Measurements from ENCODE around the gene FAM83F.

- TF ChIP-seq EZH2 (IDR thresholded peaks at IDR 0.05; ENCODE audit: low read depth) (no peak), CTCF (conservative IDR thresholded peaks at IDR 0.05) (no peak)
Observed at GRCh38 chr22:39955675-39956074, 39.1 kb upstream of the FAM83F start.
